ENCODE data around the gene TCF7L2. TPM values are rescaled to one million over a fixed set of nuclear protein-coding genes. Genes with fewer than 3 reads are reported as not detected.
A peak's percentile ranks its signal among the peaks of the same experiment; 100 is the strongest.

The TCF7L2 gene
- total RNA-seq, 1 donor from 2014 or later = 0.21 TPM

DNA sequence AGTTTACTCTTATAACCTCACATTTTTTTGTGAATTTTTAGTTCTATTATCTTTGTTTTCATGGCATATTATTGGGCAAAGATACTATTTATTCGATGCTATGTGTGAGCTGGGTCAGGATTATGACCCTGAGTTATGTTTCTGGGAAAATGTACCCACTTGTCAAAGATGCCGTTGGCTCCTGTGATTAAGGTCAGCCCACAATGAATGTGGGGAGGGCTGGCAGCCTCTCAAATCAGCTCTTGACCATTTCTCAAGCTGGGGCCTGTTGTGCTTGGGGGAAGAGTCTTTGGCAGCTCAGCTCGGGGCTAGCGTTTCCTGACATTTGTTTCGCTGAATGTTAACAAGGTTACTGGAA lies 97.5 kb downstream of the TCF7L2 start:
- peaks cover 3% of the 10 kb centered on the region for H3K4me1 Mint-ChIP-seq
- intact Hi-C loops (cut with micrococcal nuclease) = no loop called here
- no peak for DNase-seq
- no peak overlapping the region for H3K27ac Mint-ChIP-seq
- no peaks in the 10 kb centered on the region for H3K36me3 Mint-ChIP-seq (ENCODE audit: low read depth)
- H3K4me3 Mint-ChIP-seq = no peak overlapping the region
- H3K27me3 Mint-ChIP-seq = peaks cover 19% of the 10 kb centered on the region
- H3K9me3 Mint-ChIP-seq = peaks cover 3% of the 10 kb centered on the region

GRCh38 chr10:113047963-113048781 lies 98.1 kb downstream of the TCF7L2 start:
- no peaks in the 10 kb centered on the region for H3K36me3 Mint-ChIP-seq (ENCODE audit: low read depth)
- DNase-seq = no peak
- H3K27ac Mint-ChIP-seq = no peak overlapping the region
- intact Hi-C loops (cut with micrococcal nuclease) = no loop called here
- H3K27me3 Mint-ChIP-seq = peaks cover 23% of the 10 kb centered on the region
- no peak overlapping the region for H3K4me3 Mint-ChIP-seq
- peaks cover 3% of the 10 kb centered on the region for H3K4me1 Mint-ChIP-seq
- H3K9me3 Mint-ChIP-seq = peaks cover 3% of the 10 kb centered on the region

DNA sequence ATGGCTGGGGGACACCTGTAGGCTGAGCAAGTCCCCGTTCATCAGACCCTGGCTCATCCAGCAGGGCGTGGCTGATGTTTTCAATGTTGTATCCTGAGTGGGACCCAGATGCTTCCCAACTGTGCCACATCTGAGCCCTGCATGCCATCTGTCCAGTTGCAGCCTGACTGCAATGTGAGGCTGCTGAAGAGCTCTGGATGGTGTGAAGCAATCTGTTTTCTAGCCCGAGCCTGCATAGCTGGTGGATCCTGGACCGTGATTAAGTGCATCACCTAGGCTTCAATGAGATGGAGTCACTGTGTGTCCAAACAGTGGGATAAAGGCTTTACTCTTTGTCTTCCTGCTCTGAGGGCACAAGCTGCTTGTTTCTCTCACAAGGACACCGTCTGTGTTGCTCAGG lies 99.8 kb downstream of the TCF7L2 start:
- H3K9me3 Mint-ChIP-seq = peaks cover 3% of the 10 kb centered on the region
- no peak overlapping the region for H3K4me3 Mint-ChIP-seq
- intact Hi-C loops (cut with micrococcal nuclease) = no loop called here
- H3K4me1 Mint-ChIP-seq = peaks cover 3% of the 10 kb centered on the region
- DNase-seq = no peak
- H3K36me3 Mint-ChIP-seq (ENCODE audit: low read depth) = no peaks in the 10 kb centered on the region
- H3K27me3 Mint-ChIP-seq = peaks cover 24% of the 10 kb centered on the region
- H3K27ac Mint-ChIP-seq = no peak overlapping the region

DNA sequence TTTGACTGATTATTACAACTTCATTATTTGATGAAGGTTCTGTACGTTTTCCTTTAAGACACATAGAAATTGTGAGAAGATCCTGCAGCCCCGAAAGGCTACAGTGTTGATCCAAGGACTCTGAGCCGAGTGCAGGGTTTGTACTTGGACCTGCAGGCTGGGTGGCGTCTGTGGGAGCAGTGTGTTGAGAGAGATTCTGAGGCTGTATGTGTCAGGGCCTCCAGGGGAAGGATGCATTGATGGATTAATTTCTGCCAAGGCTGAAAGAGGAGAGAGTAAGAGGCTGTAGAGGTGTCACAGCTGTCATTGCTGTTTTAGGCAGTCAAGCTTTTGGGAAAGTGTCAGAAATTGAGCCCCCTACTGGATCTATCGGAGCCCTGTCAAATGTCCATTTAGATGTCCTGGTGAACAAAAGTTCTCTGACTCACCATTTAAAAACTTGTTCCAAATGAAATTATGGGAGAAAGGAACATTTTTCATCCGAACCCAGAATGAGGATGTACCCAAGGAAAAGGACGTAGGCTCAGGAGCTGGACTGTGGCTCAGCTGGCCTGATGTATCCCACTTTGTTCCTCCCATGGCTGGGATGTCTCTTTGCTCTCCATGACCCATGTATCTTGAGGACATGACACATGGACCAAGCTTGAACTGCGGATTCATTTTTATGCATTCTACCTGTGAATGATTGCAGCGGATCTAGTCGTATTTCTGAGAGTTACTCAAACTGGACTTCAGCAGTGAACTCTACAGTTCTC lies 102.2 kb downstream of the TCF7L2 start:
- H3K27ac Mint-ChIP-seq = no peak overlapping the region
- no peak for DNase-seq
- no peaks in the 10 kb centered on the region for H3K36me3 Mint-ChIP-seq (ENCODE audit: low read depth)
- no peak overlapping the region for H3K4me3 Mint-ChIP-seq
- H3K4me1 Mint-ChIP-seq = peaks cover 3% of the 10 kb centered on the region
- peaks cover 27% of the 10 kb centered on the region for H3K27me3 Mint-ChIP-seq
- intact Hi-C loops (cut with micrococcal nuclease) = no loop called here
- peaks cover 3% of the 10 kb centered on the region for H3K9me3 Mint-ChIP-seq

- Mint-ChIP-seq H3K36me3 (ENCODE audit: low read depth) (no peaks in the 10 kb centered on the region), H3K27me3 (peaks cover 27% of the 10 kb centered on the region), H3K4me1 (peaks cover 3% of the 10 kb centered on the region), H3K9me3 (peaks cover 3% of the 10 kb centered on the region), H3K4me3 (no peak overlapping the region), H3K27ac (no peak overlapping the region)
- intact Hi-C loops (cut with micrococcal nuclease) = no loop called here
- DNase-seq = no peak
These were observed 103.0 kb downstream of the TCF7L2 start for GRCh38 chr10:113053091-113053490.

DNA sequence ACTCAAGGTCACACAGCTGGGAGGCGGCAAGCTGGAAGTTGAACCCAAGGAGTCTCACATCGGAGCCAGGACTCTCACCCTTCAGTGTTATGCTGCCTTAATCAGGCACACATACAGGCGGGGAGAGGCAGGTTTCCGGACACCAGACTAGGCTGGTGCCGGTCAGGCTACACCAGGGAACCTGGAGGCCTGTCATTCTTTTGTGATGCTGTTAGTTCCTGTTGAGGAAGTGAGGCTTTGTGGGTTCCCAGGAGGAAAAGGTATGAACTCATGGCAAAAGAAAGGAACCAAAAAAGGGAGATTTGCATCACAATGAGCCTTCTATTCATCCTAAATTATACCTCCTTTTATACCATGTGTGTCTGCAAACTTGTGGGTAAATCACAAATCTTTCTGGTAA lies 103.8 kb downstream of the TCF7L2 start:
- Mint-ChIP-seq H3K4me3 (no peak overlapping the region), H3K9me3 (peaks cover 3% of the 10 kb centered on the region), H3K4me1 (peaks cover 3% of the 10 kb centered on the region), H3K27me3 (peaks cover 27% of the 10 kb centered on the region), H3K36me3 (ENCODE audit: low read depth) (no peaks in the 10 kb centered on the region), H3K27ac (no peak overlapping the region)
- DNase-seq = no peak
- intact Hi-C loops (cut with micrococcal nuclease) = no loop called here

DNA sequence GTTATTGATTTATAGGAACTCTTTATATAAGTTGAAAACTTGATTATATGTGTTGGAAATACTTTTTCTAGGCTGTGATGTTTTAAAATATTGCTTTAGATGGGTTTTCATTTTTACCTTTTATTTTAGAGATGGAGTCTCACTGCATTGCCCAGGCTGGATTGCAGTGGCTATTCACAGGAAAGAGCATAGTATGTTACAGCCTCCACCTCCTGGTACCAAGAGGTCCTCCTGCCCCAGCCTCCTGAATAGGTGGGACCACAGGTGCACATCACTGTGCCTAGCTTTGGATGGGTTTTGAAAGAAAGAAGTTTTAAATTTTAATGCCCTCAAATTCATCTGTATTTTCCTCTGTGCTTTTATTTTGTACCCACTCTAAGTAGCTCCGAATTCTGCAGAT lies 105.4 kb downstream of the TCF7L2 start:
- H3K36me3 Mint-ChIP-seq (ENCODE audit: low read depth) = no peaks in the 10 kb centered on the region
- H3K27me3 Mint-ChIP-seq = peaks cover 21% of the 10 kb centered on the region
- no peak for DNase-seq
- no peak overlapping the region for H3K4me3 Mint-ChIP-seq
- H3K9me3 Mint-ChIP-seq = no peaks in the 10 kb centered on the region
- H3K27ac Mint-ChIP-seq = no peak overlapping the region
- intact Hi-C loops (cut with micrococcal nuclease) = no loop called here
- peaks cover 3% of the 10 kb centered on the region for H3K4me1 Mint-ChIP-seq

GRCh38 chr10:113056030-113056429 lies 106.0 kb downstream of the TCF7L2 start:
- no peak for DNase-seq
- Mint-ChIP-seq H3K4me3 (no peak overlapping the region), H3K27ac (no peak overlapping the region), H3K27me3 (peaks cover 21% of the 10 kb centered on the region), H3K4me1 (peaks cover under 1% of the 10 kb centered on the region), H3K36me3 (ENCODE audit: low read depth) (no peaks in the 10 kb centered on the region), H3K9me3 (no peaks in the 10 kb centered on the region)
- intact Hi-C loops (cut with micrococcal nuclease) = no loop called here

DNA sequence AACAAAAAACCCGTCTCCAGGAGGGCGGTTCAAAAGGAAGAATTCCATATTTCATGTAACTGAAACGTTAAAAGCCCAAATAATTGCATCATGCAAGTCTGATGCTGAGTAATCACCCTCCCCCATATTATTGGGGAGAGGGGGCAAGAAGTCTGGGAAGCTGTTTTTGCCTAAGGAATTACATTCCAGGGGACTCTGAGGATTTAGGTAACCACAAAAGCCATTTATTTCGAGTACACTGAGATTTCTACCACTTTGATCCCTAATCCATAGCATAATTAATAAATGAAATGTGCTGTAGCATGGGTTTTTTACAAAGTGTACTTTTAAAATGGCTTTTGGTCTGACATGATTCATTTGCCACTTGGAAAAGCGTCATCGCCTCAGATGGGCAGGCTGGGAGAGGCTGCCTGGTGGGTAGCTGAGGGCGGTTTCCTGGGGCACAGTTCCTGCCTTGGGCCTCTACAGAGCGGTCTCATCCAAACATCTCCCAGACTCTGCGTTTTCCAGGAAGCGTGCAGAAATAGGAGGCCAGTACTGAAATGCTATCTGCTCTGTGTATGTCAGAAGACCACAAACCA lies 106.5 kb downstream of the TCF7L2 start:
- H3K36me3 Mint-ChIP-seq (ENCODE audit: low read depth) = no peaks in the 10 kb centered on the region
- H3K4me1 Mint-ChIP-seq = no peaks in the 10 kb centered on the region
- H3K27ac Mint-ChIP-seq = no peak overlapping the region
- intact Hi-C loops (cut with micrococcal nuclease) = no loop called here
- DNase-seq = no peak
- H3K27me3 Mint-ChIP-seq = peaks cover 20% of the 10 kb centered on the region
- H3K4me3 Mint-ChIP-seq = no peak overlapping the region
- no peaks in the 10 kb centered on the region for H3K9me3 Mint-ChIP-seq

GRCh38 chr10:113057948-113058522 lies 108.0 kb downstream of the TCF7L2 start:
- intact Hi-C loops (cut with micrococcal nuclease) = no loop called here
- no peaks in the 10 kb centered on the region for H3K36me3 Mint-ChIP-seq (ENCODE audit: low read depth)
- H3K9me3 Mint-ChIP-seq = no peaks in the 10 kb centered on the region
- no peak overlapping the region for H3K4me3 Mint-ChIP-seq
- peaks cover 10% of the 10 kb centered on the region for H3K27me3 Mint-ChIP-seq
- H3K27ac Mint-ChIP-seq = no peak overlapping the region
- DNase-seq = no peak
- H3K4me1 Mint-ChIP-seq = no peaks in the 10 kb centered on the region

GRCh38 chr10:113058523-113059370 lies 108.7 kb downstream of the TCF7L2 start:
- peaks cover 8% of the 10 kb centered on the region for H3K27me3 Mint-ChIP-seq
- intact Hi-C loops (cut with micrococcal nuclease) = no loop called here
- no peak for DNase-seq
- no peaks in the 10 kb centered on the region for H3K36me3 Mint-ChIP-seq (ENCODE audit: low read depth)
- no peak overlapping the region for H3K4me3 Mint-ChIP-seq
- no peak overlapping the region for H3K27ac Mint-ChIP-seq
- no peaks in the 10 kb centered on the region for H3K4me1 Mint-ChIP-seq
- no peaks in the 10 kb centered on the region for H3K9me3 Mint-ChIP-seq

DNA sequence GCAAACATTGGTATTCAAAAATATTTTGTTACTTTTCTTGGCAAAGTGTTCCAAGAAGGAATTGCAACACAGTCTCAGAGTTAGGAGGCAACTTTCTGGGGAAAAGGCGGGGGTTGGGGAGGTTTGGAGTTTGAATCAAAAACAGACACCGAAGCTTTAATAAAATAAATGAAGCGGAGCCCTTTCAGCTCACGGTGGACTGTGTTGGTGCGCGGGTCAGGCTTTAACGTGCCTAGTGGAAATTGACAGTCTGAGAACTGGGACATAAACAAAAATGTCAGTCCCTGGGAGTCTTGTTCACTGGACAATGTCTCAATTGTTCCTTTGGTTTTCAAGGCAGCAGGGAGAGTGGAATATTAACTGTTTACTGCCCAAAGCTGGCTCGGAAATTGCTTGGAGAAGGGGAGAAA lies 109.3 kb downstream of the TCF7L2 start:
- H3K27ac Mint-ChIP-seq = no peak overlapping the region
- no peaks in the 10 kb centered on the region for H3K9me3 Mint-ChIP-seq
- intact Hi-C loops (cut with micrococcal nuclease) = no loop called here
- no peaks in the 10 kb centered on the region for H3K4me1 Mint-ChIP-seq
- H3K36me3 Mint-ChIP-seq (ENCODE audit: low read depth) = no peaks in the 10 kb centered on the region
- no peak overlapping the region for H3K4me3 Mint-ChIP-seq
- no peak for DNase-seq
- peaks cover 4% of the 10 kb centered on the region for H3K27me3 Mint-ChIP-seq

DNA sequence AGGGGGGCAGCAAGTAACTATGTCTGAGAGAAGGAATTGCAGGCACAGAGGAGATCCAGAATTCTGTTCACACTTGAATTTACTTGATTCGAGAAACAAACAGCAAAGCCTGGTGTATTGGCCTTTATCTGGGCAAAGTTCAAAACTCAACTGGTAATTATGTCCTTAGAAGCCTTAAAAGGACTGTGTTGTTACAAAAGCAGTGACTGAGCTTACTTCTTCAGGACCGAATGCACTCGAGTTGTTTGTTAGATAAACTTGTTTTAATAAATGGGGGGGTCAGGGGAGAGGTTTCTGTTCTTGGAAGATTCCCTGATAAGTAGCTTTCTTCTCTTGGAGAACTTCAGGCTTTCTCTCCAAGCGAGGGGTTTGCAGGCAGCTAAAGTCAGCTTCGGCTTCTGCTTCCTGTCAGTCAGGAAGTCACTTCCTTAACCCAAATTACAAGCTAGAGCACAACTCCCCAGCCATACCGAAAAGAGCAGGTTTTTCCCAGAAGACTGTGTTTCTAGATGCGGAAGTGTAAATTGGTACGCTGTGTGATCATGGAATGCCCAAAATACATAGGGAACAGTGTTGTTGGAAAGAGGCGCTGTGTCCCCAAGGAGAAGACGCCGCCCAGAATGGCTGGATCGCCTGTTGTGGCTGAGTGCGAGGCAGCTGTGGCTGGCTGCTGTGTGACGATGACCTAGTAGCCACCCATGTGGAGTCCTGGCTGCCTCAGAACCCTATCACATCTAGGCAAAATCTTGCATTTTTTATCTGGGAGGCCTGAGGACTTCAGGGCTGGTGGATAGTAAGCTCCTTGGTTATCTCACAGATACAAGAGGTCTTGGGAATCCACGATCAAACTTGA lies 110.4 kb downstream of the TCF7L2 start:
- H3K9me3 Mint-ChIP-seq = no peaks in the 10 kb centered on the region

More for the DNA sequence above, 110.4 kb downstream of the TCF7L2 start:
- Mint-ChIP-seq H3K4me1 (no peaks in the 10 kb centered on the region), H3K36me3 (ENCODE audit: low read depth) (no peaks in the 10 kb centered on the region), H3K27me3 (no peaks in the 10 kb centered on the region), H3K4me3 (no peak overlapping the region), H3K27ac (no peak overlapping the region)
- intact Hi-C loops (cut with micrococcal nuclease) = no loop called here
- peak; percentile 54 for DNase-seq

Data from activated CD4-positive, alpha-beta T cell treated with anti-CD3 and anti-CD28 coated beads, Interleukin-2, amount 10 ng/mL, durations not matched to agents 24 days and 14 days (primary cell).